ENCODE results near the gene FAM53B.

DNA sequence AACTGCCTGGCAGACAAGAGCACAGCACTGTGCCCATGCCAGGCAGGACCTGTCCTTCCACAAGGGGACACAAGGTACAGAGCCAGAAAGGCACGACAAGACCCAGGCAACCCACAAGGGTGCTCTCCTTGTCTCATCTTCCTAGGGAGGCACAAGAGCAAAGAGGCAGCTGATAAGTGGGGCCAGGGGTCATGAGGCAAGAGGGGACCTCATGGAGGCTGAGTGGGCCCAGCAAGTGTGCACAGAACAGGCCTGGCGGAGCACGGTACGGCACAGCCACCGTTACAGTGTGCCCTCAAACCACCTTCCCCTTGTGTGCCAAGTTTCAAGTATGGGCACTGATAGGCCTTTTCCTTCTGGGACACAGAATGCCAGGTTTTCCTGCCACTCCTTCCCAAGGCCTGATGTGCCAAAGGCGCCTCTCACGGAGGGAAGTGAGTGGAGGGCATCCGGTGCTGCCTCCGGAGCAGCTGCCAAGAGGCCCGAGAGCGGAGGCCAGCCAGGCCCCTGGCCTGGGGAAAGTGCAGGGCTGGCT lies 75.6 kb downstream of the FAM53B start:
- no peak for TF ChIP-seq ZFP41 (tag by site-specific recombination; IDR thresholded peaks at IDR 0.05; ENCODE audit: borderline replicate concordance)
- TF ChIP-seq, protein P1, sequence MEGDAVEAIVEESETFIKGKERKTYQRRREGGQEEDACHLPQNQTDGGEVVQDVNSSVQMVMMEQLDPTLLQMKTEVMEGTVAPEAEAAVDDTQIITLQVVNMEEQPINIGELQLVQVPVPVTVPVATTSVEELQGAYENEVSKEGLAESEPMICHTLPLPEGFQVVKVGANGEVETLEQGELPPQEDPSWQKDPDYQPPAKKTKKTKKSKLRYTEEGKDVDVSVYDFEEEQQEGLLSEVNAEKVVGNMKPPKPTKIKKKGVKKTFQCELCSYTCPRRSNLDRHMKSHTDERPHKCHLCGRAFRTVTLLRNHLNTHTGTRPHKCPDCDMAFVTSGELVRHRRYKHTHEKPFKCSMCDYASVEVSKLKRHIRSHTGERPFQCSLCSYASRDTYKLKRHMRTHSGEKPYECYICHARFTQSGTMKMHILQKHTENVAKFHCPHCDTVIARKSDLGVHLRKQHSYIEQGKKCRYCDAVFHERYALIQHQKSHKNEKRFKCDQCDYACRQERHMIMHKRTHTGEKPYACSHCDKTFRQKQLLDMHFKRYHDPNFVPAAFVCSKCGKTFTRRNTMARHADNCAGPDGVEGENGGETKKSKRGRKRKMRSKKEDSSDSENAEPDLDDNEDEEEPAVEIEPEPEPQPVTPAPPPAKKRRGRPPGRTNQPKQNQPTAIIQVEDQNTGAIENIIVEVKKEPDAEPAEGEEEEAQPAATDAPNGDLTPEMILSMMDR (tag by site-specific recombination; IDR thresholded peaks at IDR 0.05), result no peak
- no peak for TF ChIP-seq TCF7L2 (IDR thresholded peaks at IDR 0.05; ENCODE audit: borderline replicate concordance, low read depth, low read length)
- no peak for TF ChIP-seq ZNF23 (tag by site-specific recombination; IDR thresholded peaks at IDR 0.05; ENCODE audit: borderline replicate concordance)
- TF ChIP-seq KLF16 (tag by site-specific recombination; IDR thresholded peaks at IDR 0.05), result no peak
- TF ChIP-seq ZNF248 (tag by site-specific recombination; IDR thresholded peaks at IDR 0.05), result no peak
- TF ChIP-seq, protein P2, sequence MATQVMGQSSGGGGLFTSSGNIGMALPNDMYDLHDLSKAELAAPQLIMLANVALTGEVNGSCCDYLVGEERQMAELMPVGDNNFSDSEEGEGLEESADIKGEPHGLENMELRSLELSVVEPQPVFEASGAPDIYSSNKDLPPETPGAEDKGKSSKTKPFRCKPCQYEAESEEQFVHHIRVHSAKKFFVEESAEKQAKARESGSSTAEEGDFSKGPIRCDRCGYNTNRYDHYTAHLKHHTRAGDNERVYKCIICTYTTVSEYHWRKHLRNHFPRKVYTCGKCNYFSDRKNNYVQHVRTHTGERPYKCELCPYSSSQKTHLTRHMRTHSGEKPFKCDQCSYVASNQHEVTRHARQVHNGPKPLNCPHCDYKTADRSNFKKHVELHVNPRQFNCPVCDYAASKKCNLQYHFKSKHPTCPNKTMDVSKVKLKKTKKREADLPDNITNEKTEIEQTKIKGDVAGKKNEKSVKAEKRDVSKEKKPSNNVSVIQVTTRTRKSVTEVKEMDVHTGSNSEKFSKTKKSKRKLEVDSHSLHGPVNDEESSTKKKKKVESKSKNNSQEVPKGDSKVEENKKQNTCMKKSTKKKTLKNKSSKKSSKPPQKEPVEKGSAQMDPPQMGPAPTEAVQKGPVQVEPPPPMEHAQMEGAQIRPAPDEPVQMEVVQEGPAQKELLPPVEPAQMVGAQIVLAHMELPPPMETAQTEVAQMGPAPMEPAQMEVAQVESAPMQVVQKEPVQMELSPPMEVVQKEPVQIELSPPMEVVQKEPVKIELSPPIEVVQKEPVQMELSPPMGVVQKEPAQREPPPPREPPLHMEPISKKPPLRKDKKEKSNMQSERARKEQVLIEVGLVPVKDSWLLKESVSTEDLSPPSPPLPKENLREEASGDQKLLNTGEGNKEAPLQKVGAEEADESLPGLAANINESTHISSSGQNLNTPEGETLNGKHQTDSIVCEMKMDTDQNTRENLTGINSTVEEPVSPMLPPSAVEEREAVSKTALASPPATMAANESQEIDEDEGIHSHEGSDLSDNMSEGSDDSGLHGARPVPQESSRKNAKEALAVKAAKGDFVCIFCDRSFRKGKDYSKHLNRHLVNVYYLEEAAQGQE (tag by site-specific recombination; IDR thresholded peaks at IDR 0.05), result no peak
- no peak for TF ChIP-seq ZNF146 (tag by site-specific recombination; IDR thresholded peaks at IDR 0.05)
- TF ChIP-seq MYNN (tag by site-specific recombination; IDR thresholded peaks at IDR 0.05; ENCODE audit: borderline replicate concordance), result no peak
- no peak for TF ChIP-seq ZNF473 (tag by site-specific recombination; IDR thresholded peaks at IDR 0.05)
